Activated CD4-positive, alpha-beta T cell treated with anti-CD3 and anti-CD28 coated beads, Interleukin-2, amount 50 U/mL, for 48 hours (primary cell): Measurements from ENCODE around the gene CLEC4A.
"Not testable (repeated sequence)": the region's sequence is repeated elsewhere in the genome, so short reads cannot be mapped to it uniquely, and the experiment has no call there.

Source experiments
- DNase-seq, 2 experiments: peaks; one replicate each; pipeline ENCODE4 v3.0.0-alpha.2; 2020

CLEC4A gene

DNA sequence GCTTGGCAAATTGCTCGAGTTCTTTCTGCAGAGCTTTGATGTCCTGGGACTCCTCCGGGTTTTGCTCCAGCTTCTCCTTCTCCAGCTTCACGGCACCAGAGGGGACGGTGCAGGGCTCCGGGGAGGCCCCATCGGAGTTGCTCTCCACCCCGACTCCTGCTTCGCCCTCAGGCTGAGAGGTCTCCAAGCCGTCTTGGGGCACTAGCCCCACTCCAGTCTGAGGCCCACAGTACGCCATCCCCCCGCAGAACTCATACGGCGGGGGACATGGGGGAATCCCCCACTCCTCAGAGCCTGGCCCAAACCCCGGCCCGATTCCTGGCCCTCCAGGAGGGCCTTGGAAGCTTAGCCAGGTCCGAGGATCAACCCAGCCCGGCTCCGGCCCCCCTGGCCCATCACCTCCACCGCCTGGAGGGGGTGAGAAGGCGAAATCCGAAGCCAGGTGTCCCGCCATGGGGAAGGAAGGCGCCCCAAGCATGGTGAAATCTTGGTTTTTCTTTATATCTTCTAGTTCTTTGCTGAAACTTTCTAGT is 11.0 kb downstream of the CLEC4A start:
- not testable (repeated sequence) for DNase-seq

DNA sequence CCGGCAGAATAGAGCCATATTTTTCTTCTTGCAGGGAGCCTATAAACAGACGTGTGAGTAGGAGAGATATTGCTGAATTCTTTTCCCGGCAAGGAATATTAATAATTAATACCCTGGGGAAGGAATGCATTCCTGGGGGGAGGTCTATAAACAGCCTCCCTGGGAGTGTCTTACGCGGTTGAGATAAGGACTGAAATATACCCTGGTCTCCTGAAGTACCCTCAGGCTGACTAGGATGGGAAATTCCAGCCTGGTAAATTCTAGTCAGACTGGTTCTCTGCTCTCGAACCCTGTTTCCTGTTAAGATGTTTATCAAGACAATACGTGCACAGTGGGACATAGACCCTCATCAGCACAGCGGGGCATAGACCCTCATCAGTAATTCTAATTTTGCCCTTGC is 18.2 kb downstream of the CLEC4A start:
- not testable (repeated sequence) for DNase-seq

- no peak for DNase-seq
Measured at GRCh38 chr12:8143261-8143660, 19.8 kb downstream of the CLEC4A start.

DNA sequence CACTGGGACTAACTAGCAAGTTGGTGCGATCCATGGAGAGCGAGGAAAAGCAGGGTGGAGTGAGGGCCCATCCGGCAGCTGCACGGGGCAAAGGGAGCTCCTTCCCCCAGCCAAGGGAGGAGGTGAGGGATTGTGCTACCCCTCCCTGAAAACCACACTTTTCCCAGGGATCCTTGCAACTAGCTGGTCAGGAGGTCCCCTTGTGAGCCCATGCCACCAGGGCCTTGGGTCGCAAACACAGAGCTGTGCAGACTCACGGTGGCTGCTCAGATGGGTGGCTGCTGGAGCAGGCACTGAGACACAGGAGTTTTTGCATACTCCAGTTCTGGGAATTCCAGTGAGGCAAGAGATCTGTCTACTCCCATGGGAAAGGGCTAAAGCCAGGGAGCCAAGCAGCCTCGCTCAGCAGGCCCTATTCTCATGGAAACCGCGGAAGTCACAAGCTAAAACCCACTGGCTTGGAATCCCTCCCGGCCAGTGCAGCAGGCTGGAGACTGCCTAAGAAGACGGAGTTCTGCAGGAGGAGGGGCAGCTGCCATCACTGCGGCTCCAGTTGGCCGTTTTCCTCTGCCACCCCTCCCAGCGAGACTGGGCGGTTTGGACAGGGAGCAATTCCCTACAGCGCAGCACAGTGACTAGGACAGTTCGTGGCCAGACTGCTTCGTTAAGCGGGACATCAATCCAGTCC is 22.5 kb downstream of the CLEC4A start:
- DNase-seq: no peak

GRCh38 chr12:8146442-8146771 is 23.0 kb downstream of the CLEC4A start:
- DNase-seq: no peak

DNA sequence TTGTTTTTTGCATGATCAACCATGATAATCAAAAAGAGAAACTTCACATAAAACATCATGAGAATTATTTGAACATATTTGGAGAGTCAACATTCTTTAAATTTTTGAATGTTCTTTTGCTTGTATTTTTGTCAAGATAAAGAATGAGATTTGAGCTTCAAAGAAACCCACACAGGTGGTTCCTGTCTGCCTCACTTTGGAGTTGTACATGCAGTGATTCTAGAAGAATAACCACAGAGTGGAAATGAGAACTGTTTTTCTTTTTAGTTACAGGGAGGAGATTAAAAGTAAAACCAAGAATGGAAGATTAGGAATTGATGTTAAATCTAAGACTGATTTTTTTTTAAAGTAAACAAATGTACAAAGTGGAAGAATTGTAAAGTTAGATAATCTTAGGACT is 31.1 kb downstream of the CLEC4A start:
- DNase-seq: no peak

- no peak for DNase-seq
Measured at GRCh38 chr12:8156416-8156815, 33.0 kb downstream of the CLEC4A start.

- DNase-seq: no peak
Measured at GRCh38 chr12:8156845-8157244, 33.4 kb downstream of the CLEC4A start, which contains the start of gene ZNF705A. Gene ZNF705A, plus strand, starts transcription at chr12:8157015. Its CDS starts 15,611 bp downstream, at chr12:8172626.

GRCh38 chr12:8157484-8158198 is 34.2 kb downstream of the CLEC4A start:
- DNase-seq: no peak

- not testable (repeated sequence) for DNase-seq
Measured at GRCh38 chr12:8172911-8173310, 49.5 kb downstream of the CLEC4A start.

DNA sequence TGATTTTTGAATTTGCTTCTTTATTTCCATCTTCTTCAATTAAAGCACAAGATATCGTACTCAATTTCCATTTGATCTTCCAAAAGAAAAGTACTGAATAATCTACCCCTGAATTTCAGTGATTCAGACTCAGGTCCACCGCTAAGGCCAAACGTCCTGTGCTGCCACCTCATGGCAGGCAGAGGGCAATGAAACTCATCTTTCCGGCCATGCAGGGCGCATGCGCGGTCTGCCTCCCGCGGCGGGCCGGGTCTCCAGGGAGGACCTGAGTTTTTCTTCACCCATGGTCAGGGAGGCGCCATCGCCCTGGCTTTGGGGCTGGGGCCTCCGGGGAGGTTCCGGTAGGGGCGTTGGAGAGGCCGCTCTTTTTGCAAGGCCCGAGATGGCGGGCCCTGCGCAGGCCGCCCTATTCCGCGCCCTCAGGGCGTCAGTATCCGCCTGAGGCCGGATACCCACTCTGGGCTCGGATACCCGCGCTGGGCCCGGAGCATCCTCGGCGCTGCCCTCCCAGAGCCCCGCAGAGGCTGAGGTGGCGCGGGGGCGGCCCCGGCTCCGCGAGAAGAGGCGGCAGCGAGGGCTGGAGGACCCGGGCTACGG is 56.7 kb downstream of the CLEC4A start:
- peak; percentile 61 to 66 for DNase-seq

DNA sequence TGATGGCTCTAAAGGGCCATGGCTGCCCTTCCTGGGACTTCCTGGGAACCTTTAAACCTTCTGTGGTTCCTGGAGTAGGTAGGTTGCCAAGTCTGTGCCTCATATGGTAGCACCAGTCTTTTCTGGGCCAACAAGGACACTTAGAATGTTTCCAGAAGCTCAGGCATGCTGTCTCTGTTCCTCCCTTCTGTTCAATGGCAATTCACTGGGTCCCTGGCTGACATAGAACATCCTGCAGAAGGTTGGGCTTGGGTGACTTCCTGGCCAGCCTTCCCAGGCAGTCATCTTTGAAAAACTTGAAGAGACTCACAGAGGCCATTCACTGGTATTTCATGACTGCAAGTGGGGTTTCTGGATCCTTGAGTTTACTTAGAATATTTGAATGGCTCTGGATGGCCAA is 57.9 kb downstream of the CLEC4A start:
- DNase-seq: not testable (repeated sequence)

DNA sequence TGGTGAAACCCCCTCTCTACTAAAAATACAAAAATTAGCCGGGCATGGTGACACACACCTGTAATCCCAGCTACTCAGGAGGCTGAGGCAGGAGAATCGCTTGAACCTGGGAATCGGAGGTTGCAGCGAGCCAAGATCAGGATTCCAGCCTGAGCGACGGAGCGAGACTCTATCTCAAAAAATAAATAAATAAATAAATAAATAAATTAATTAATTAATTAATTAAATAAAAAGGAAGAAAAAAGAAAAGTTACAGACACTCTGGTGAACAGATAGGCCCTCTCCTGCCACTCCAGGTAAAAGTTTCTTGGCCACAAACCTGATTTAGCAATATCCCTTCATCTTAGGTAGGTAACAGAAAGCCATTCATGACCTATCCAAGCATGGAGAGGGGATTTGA is 59.5 kb downstream of the CLEC4A start:
- not testable (repeated sequence) for DNase-seq

- not testable (repeated sequence) for DNase-seq
Measured at GRCh38 chr12:8183346-8183745, 59.9 kb downstream of the CLEC4A start.

DNA sequence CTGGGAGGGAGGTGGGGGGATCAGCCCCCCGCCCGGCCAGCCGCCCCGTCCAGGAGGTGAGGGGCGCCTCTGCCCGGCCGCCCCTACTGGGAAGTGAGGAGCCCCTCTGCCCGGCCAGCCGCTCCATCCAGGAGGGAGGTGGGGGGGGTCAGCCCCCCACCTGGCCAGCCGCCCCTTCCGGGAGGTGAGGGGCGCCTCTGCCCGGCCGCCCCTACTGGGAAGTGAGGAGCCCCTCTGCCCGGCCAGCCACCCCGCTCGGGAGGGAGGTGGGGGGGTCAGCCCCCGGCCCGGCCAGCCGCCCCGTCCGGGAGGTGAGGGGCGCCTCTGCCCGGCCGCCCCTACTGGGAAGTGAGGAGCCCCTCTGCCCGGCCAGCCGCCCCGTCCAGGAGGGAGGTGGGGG is 60.8 kb downstream of the CLEC4A start:
- not testable (repeated sequence) for DNase-seq

DNA sequence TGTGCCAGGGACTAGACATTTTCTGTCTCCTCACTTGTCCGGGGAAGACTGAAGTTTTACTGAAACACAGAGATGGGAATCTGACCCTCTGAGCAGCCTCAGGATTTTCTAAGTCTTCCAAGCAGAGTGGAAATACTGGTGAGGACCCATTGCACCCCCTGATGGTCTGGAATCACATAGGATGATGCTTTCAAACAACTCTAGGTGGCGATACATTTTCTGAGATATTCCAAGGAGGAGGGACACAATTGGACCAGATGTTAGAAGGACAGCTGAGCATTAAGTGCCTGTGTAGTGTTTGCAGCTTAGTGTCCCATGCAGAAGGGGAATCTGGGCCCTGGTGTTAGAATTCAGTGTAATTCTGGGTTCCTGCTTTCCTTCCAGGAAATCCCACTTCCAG is 64.7 kb downstream of the CLEC4A start:
- not testable (repeated sequence) for DNase-seq
